Loucy (cell line): Measurements from ENCODE around the gene RNF43.

Experiments
- H2AFZ ChIP-seq: fragments of 200-600 bp; sonication (generic); 2 replicates; pipeline ENCODE4 v1.6.0; 2016; ENCODE audit warnings: antibody characterized with exemption, mild to moderate bottlenecking, low read length, moderate library complexity
- H3F3A ChIP-seq: fragments of 200-600 bp; 2 replicates; pipeline ENCODE4 v1.6.0; 2016; ENCODE audit warnings: antibody characterized with exemption, low read depth, mild to moderate bottlenecking
- H3K27me3 ChIP-seq: fragments of 200-600 bp; sonication (generic); 2 replicates; pipeline ENCODE4 v1.6.1; 2014; ENCODE audit warnings: low read length, mild to moderate bottlenecking; ENCODE audit not compliant: insufficient read depth, poor library complexity, severe bottlenecking
- H3K36me3 ChIP-seq: fragments of 200-600 bp; sonication (generic); 2 replicates; pipeline ENCODE4 v1.6.1; 2016; ENCODE audit warnings: low read length; ENCODE audit not compliant: insufficient read depth
- H3K4me1 ChIP-seq: fragments of 200-600 bp; sonication (generic); 2 replicates; pipeline ENCODE4 v1.5.1; 2014; ENCODE audit warnings: low read length, mild to moderate bottlenecking; ENCODE audit not compliant: insufficient read depth, poor library complexity, severe bottlenecking
- H3K4me2 ChIP-seq: fragments of 200-600 bp; sonication (generic); 2 replicates; pipeline ENCODE4 v1.6.0; 2014; ENCODE audit warnings: antibody characterized with exemption, low read length, low read depth, mild to moderate bottlenecking; ENCODE audit not compliant: poor library complexity, severe bottlenecking
- H3K4me3 ChIP-seq: fragments of 200-600 bp; sonication (generic); 2 replicates; pipeline ENCODE4 v1.5.1; 2014; ENCODE audit warnings: low read length, mild to moderate bottlenecking, mixed read lengths; ENCODE audit not compliant: poor library complexity, severe bottlenecking
- H3K79me2 ChIP-seq: fragments of 200-600 bp; sonication (generic); 2 replicates; pipeline ENCODE4 v1.6.1; 2014; ENCODE audit warnings: low read length; ENCODE audit not compliant: insufficient read depth
- H3K9ac ChIP-seq: fragments of 200-600 bp; sonication (generic); 2 replicates; pipeline ENCODE4 v1.6.0; 2014; ENCODE audit warnings: mild to moderate bottlenecking, low read depth, low read length, moderate library complexity; ENCODE audit not compliant: poor library complexity, severe bottlenecking
- H3K9me2 ChIP-seq: fragments of 200-600 bp; sonication (generic); replicated peaks from 2 replicates; pipeline ENCODE4 v1.6.1; 2016; ENCODE audit warnings: low read depth, low read length, mixed read lengths
- H3K9me3 ChIP-seq: fragments of 200-600 bp; sonication (generic); 2 replicates; pipeline ENCODE4 v1.6.1; 2014; ENCODE audit warnings: mild to moderate bottlenecking, antibody characterized with exemption, low read length, low read depth; ENCODE audit not compliant: insufficient read depth
- H4K20me1 ChIP-seq: fragments of 200-600 bp; sonication (generic); 2 replicates; pipeline ENCODE4 v1.6.0; 2014; ENCODE audit warnings: antibody characterized with exemption, low read length, mild to moderate bottlenecking; ENCODE audit not compliant: insufficient read depth, poor library complexity, severe bottlenecking
- EZH2phosphoT487 ChIP-seq: fragments of 200-600 bp; IDR thresholded peaks from 2 replicates; pipeline ENCODE4 v1.6.1; 2018; ENCODE audit warnings: antibody characterized with exemption, mild to moderate bottlenecking, moderate library complexity, borderline replicate concordance
- TF ChIP-seq, protein P1 (sequence below): fragments of 200-600 bp; sonication (generic); conservative IDR thresholded peaks from 2 replicates; pipeline ENCODE4 v1.5.1; 2014; ENCODE audit warnings: mild to moderate bottlenecking, antibody characterized with exemption, low read length

Gene RNF43

GRCh38 chr17:58416396-58416795 is 938 bp downstream of the RNF43 start:
- peaks cover 59% of the 10 kb centered on the region for H3K4me1 ChIP-seq
- H3K4me3 ChIP-seq = peak overlapping the region; percentile 77
- H3K9me3 ChIP-seq = no peaks in the 10 kb centered on the region
- no peaks in the 10 kb centered on the region for H3F3A ChIP-seq
- TF ChIP-seq, protein P1, sequence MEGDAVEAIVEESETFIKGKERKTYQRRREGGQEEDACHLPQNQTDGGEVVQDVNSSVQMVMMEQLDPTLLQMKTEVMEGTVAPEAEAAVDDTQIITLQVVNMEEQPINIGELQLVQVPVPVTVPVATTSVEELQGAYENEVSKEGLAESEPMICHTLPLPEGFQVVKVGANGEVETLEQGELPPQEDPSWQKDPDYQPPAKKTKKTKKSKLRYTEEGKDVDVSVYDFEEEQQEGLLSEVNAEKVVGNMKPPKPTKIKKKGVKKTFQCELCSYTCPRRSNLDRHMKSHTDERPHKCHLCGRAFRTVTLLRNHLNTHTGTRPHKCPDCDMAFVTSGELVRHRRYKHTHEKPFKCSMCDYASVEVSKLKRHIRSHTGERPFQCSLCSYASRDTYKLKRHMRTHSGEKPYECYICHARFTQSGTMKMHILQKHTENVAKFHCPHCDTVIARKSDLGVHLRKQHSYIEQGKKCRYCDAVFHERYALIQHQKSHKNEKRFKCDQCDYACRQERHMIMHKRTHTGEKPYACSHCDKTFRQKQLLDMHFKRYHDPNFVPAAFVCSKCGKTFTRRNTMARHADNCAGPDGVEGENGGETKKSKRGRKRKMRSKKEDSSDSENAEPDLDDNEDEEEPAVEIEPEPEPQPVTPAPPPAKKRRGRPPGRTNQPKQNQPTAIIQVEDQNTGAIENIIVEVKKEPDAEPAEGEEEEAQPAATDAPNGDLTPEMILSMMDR = no peak
- TF ChIP-seq EZH2phosphoT487 = no peak
- H3K79me2 ChIP-seq = peaks cover 62% of the 10 kb centered on the region
- H3K9ac ChIP-seq = peak overlapping the region; percentile 76
- no peaks in the 10 kb centered on the region for H4K20me1 ChIP-seq
- H3K36me3 ChIP-seq = no peaks in the 10 kb centered on the region
- no peaks in the 10 kb centered on the region for H3K27me3 ChIP-seq
- H3K9me2 ChIP-seq = no peaks in the 10 kb centered on the region
- peak overlapping the region; percentile 78 for H3K4me2 ChIP-seq
- no peak overlapping the region for H2AFZ ChIP-seq

GRCh38 chr17:58415371-58416055 is 1.8 kb downstream of the RNF43 start:
- Histone ChIP-seq H3K79me2 (peaks cover 71% of the 10 kb centered on the region), H3F3A (no peaks in the 10 kb centered on the region), H3K4me2 (peak overlapping the region; percentile 78), H4K20me1 (no peaks in the 10 kb centered on the region), H3K4me1 (peaks cover 66% of the 10 kb centered on the region), H3K9ac (peak overlapping the region; percentile 76), H3K9me2 (no peaks in the 10 kb centered on the region), H2AFZ (peak overlapping the region; percentile 17; the same call in 1 of the 2 replicates), H3K36me3 (no peaks in the 10 kb centered on the region), H3K9me3 (no peaks in the 10 kb centered on the region), H3K4me3 (peak overlapping the region; percentile 77), H3K27me3 (no peaks in the 10 kb centered on the region)
- no peak for TF ChIP-seq EZH2phosphoT487
- TF ChIP-seq, protein P1 = no peak

DNA sequence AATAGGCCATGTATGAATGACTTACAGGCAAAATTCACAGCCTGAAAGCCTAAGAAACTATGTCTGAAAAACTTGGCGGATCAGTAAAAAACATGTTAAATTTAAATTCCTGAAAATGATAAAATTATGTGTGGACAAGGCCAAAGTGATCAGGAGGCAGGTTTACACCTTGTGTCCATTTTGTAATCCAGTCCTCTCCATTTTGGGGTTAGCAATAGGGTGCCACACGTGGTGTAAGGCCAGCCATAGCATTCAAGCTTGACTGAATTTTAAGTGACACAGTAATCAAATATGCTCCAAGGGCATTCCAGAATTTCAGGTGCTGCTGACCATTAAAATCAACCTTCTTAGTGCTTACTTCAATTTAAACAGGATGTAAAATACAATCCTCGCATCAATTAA is 2.7 kb downstream of the RNF43 start:
- Histone ChIP-seq H2AFZ (no peak overlapping the region; the same call in 1 of the 2 replicates), H3F3A (no peaks in the 10 kb centered on the region), H3K4me2 (peak overlapping the region; percentile 78)

More for the DNA sequence above, 2.7 kb downstream of the RNF43 start:
- Histone ChIP-seq H4K20me1 (no peaks in the 10 kb centered on the region), H3K36me3 (no peaks in the 10 kb centered on the region), H3K79me2 (peaks cover 80% of the 10 kb centered on the region), H3K27me3 (no peaks in the 10 kb centered on the region), H3K9me2 (no peaks in the 10 kb centered on the region), H3K9ac (peak overlapping the region; percentile 76), H3K4me1 (peaks cover 71% of the 10 kb centered on the region), H3K4me3 (peak overlapping the region; percentile 77), H3K9me3 (no peaks in the 10 kb centered on the region)
- TF ChIP-seq, protein P1 = no peak
- TF ChIP-seq EZH2phosphoT487 = no peak
